Measurements from ENCODE around the gene MLST8. TPM values are rescaled to one million over a fixed set of nuclear protein-coding genes. Genes with fewer than 3 reads are reported as not detected.

The MLST8 gene
- total RNA-seq, 1 donor: 30.8 TPM

GRCh38 chr16:2181952-2182351, 23.3 kb upstream of the MLST8 start:
- no peak overlapping the region for H3K4me2 ChIP-seq (ENCODE audit: insufficient read depth, low read length)
- no peaks in the 10 kb centered on the region for H3K9me3 ChIP-seq (ENCODE audit: low read depth, low read length)
- no peak for DNase-seq (ENCODE audit: insufficient read length, low spot score, missing footprints)
- TF ChIP-seq, protein P1, sequence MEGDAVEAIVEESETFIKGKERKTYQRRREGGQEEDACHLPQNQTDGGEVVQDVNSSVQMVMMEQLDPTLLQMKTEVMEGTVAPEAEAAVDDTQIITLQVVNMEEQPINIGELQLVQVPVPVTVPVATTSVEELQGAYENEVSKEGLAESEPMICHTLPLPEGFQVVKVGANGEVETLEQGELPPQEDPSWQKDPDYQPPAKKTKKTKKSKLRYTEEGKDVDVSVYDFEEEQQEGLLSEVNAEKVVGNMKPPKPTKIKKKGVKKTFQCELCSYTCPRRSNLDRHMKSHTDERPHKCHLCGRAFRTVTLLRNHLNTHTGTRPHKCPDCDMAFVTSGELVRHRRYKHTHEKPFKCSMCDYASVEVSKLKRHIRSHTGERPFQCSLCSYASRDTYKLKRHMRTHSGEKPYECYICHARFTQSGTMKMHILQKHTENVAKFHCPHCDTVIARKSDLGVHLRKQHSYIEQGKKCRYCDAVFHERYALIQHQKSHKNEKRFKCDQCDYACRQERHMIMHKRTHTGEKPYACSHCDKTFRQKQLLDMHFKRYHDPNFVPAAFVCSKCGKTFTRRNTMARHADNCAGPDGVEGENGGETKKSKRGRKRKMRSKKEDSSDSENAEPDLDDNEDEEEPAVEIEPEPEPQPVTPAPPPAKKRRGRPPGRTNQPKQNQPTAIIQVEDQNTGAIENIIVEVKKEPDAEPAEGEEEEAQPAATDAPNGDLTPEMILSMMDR (IDR thresholded peaks at IDR 0.05; ENCODE audit: extremely low read depth, low read depth, low read length): no peak
- peaks cover 4% of the 10 kb centered on the region for H4K20me1 ChIP-seq (ENCODE audit: insufficient read depth, low read length)
- no peaks in the 10 kb centered on the region for H3K4me1 ChIP-seq (ENCODE audit: insufficient read depth, low read length)
- H3K27ac ChIP-seq (ENCODE audit: low read depth, low read length): no peak overlapping the region
- no peaks in the 10 kb centered on the region for H3K27me3 ChIP-seq (ENCODE audit: insufficient read depth, low read length)
- no peak overlapping the region for H2AFZ ChIP-seq (ENCODE audit: low read length)
- no peaks in the 10 kb centered on the region for H3K79me2 ChIP-seq (ENCODE audit: insufficient read depth, low read length)
- no peak overlapping the region for H3K4me3 ChIP-seq (ENCODE audit: insufficient read depth, low read length)
- H3K36me3 ChIP-seq (ENCODE audit: insufficient read depth, low read length): peaks cover 9% of the 10 kb centered on the region

DNA sequence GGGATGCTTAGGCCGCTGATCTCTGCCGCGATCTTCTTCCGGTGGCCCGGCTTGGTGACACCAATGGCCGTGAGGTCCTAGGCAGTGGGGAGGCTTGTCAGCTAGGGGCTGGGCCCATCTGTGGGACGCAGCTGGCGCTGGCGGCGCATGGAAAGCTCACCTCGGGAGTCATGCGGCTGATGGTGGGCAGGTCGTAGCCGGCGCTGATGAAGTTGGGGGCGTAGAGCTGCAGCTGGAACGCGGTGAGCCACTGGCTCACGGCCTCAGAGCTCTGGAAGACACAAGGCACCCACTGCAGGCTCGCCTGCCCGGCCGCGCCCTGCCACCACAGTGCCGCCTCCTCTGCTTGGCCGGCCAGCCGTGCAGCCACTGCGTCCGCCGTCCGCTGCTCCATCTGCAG, 21.6 kb upstream of the MLST8 start:
- no peaks in the 10 kb centered on the region for H3K79me2 ChIP-seq (ENCODE audit: insufficient read depth, low read length)
- H3K27me3 ChIP-seq (ENCODE audit: insufficient read depth, low read length): no peaks in the 10 kb centered on the region
- no peaks in the 10 kb centered on the region for H4K20me1 ChIP-seq (ENCODE audit: insufficient read depth, low read length)
- H3K9me3 ChIP-seq (ENCODE audit: low read depth, low read length): no peaks in the 10 kb centered on the region
- no peak for DNase-seq (ENCODE audit: insufficient read length, low spot score, missing footprints)
- H3K4me3 ChIP-seq (ENCODE audit: insufficient read depth, low read length): no peak overlapping the region
- H3K4me1 ChIP-seq (ENCODE audit: insufficient read depth, low read length): no peaks in the 10 kb centered on the region
- H3K4me2 ChIP-seq (ENCODE audit: insufficient read depth, low read length): no peak overlapping the region
- TF ChIP-seq, protein P1 (IDR thresholded peaks at IDR 0.05; ENCODE audit: extremely low read depth, low read depth, low read length): no peak
- no peak overlapping the region for H3K27ac ChIP-seq (ENCODE audit: low read depth, low read length)
- H2AFZ ChIP-seq (ENCODE audit: low read length): no peak overlapping the region
- H3K36me3 ChIP-seq (ENCODE audit: insufficient read depth, low read length): no peaks in the 10 kb centered on the region

DNA sequence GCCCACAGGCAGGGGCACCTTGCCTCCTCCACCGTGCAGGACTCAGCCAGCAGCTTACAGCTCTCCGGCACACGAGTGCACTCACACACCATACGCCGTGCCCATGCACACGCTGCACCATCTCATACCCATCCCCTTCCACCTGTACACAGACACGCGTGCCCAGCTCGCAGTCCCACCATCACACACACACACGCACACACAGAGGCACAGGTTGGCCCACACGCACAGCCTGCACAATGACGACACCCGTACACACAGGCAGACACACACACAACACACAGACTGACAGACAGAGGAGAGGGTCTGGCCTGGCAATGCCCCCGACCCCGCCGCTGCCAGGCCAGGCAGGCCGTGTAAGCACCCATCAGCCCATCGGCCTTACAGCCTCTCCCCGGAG, 20.9 kb upstream of the MLST8 start:
- no peaks in the 10 kb centered on the region for H4K20me1 ChIP-seq (ENCODE audit: insufficient read depth, low read length)
- no peak for DNase-seq (ENCODE audit: insufficient read length, low spot score, missing footprints)
- H2AFZ ChIP-seq (ENCODE audit: low read length): no peak overlapping the region
- H3K4me1 ChIP-seq (ENCODE audit: insufficient read depth, low read length): no peaks in the 10 kb centered on the region
- TF ChIP-seq, protein P1 (IDR thresholded peaks at IDR 0.05; ENCODE audit: extremely low read depth, low read depth, low read length): no peak
- no peaks in the 10 kb centered on the region for H3K9me3 ChIP-seq (ENCODE audit: low read depth, low read length)
- H3K4me3 ChIP-seq (ENCODE audit: insufficient read depth, low read length): no peak overlapping the region
- no peak overlapping the region for H3K27ac ChIP-seq (ENCODE audit: low read depth, low read length)
- H3K36me3 ChIP-seq (ENCODE audit: insufficient read depth, low read length): no peaks in the 10 kb centered on the region
- no peaks in the 10 kb centered on the region for H3K79me2 ChIP-seq (ENCODE audit: insufficient read depth, low read length)
- no peaks in the 10 kb centered on the region for H3K27me3 ChIP-seq (ENCODE audit: insufficient read depth, low read length)
- H3K4me2 ChIP-seq (ENCODE audit: insufficient read depth, low read length): no peak overlapping the region

- H3K4me2 ChIP-seq (ENCODE audit: insufficient read depth, low read length): no peak overlapping the region
- H3K4me3 ChIP-seq (ENCODE audit: insufficient read depth, low read length): no peak overlapping the region
- TF ChIP-seq, protein P1 (IDR thresholded peaks at IDR 0.05; ENCODE audit: extremely low read depth, low read depth, low read length): no peak
- DNase-seq (ENCODE audit: insufficient read length, low spot score, missing footprints): no peak
- no peaks in the 10 kb centered on the region for H3K4me1 ChIP-seq (ENCODE audit: insufficient read depth, low read length)
- no peak overlapping the region for H2AFZ ChIP-seq (ENCODE audit: low read length)
- H3K9me3 ChIP-seq (ENCODE audit: low read depth, low read length): no peaks in the 10 kb centered on the region
- H3K36me3 ChIP-seq (ENCODE audit: insufficient read depth, low read length): no peaks in the 10 kb centered on the region
- H3K27me3 ChIP-seq (ENCODE audit: insufficient read depth, low read length): no peaks in the 10 kb centered on the region
- H3K27ac ChIP-seq (ENCODE audit: low read depth, low read length): no peak overlapping the region
- no peaks in the 10 kb centered on the region for H3K79me2 ChIP-seq (ENCODE audit: insufficient read depth, low read length)
- no peaks in the 10 kb centered on the region for H4K20me1 ChIP-seq (ENCODE audit: insufficient read depth, low read length)
These were observed 20.3 kb upstream of the MLST8 start for GRCh38 chr16:2184962-2185361.

Measured in osteoblast (primary cell).